Left renal cortex interstitium (tissue), 4 donors: ENCODE data around the gene SPTA1. TPM values are rescaled to one million over a fixed set of nuclear protein-coding genes. Genes with fewer than 3 reads are reported as not detected.
"Not testable (repeated sequence)": the region's sequence is repeated elsewhere in the genome, so short reads cannot be mapped to it uniquely, and the experiment has no call there.

Experiments used
- DNase-seq, 4 donors: peaks; one replicate each; pipeline ENCODE4 v3.0.0-alpha.2; 2013; ENCODE audit warnings: low read depth in 4 of 4, low spot score in 2 of 4, missing footprints in 1 of 4
- polyA plus RNA-seq, 4 donors: library from polyadenylated mRNA; unstranded; fragments of 120-200 nt; gene quantifications; one replicate each; pipeline ENCODE4 v1.2.1, GENCODE V29; 2013; ENCODE audit not compliant: insufficient read length in 4 of 4

SPTA1 gene
- 1 to 10 TPM; 1.1 to 5.9 (median 1.8) TPM for polyA plus RNA-seq

DNA sequence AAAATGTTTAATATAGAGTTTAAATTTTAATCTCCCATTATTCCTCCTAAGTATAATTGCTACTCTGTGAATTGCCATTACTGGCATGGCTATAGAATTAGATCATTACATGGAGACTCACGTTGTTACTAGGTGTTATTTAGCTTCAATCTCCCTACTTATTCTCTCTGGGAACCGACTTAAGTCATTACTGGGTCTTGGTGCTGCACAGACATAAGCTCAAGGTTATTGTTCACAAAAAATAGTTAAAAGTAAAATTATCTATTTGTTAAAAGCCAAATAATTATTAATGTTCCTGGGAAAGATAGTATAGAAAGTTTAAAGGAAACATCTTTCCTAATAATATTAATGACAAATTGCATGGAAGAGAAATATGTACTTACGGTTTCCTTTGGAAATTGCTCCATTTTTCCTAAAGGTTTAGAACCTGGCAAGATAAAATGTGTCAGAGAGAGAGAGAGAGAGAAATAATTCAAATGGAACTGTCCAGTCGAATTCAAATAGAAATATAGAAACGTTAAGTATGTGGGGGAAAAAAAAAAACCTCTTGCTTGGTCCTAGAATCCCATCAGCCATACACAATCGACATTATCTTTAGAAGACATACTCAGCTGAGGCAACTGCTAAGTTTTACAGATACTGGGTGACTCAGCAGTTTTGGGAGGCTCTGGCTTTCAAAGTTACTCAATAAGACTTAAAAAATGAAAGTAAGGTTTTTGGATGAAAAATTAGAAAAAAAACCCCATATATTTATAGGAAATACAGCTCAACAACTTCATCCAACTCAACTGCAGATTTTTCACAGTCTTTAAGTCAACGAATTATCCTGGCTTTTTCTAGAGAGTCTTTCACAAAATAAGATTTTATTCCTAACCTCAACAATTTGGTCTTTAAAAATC is at the start of gene SPTA1:
Gene SPTA1, minus strand, starts transcription at position 605 of the 899 bp plus-strand sequence. Its CDS starts 198 bp downstream, at position 407.
- no peak for DNase-seq

DNA sequence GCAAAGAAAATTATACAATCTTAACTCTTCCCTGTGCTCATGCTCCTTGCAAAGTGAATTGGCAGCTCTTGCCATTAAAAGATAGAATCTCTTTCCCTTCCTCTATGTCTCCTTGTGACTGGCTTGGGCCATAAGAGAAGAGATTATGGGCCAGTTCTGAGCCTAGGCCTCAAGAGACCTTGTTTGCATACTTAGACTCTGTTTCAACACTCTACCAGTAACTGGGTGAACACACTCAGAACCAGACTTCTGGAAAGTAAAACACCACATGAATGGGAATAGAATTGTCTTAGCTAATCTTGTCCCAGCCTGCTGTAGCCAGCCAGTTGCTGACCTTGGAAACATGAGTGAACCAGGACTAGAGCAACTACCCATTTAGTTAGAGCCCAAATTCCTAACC is 49.3 kb upstream of the SPTA1 start:
- no peak for DNase-seq

DNA sequence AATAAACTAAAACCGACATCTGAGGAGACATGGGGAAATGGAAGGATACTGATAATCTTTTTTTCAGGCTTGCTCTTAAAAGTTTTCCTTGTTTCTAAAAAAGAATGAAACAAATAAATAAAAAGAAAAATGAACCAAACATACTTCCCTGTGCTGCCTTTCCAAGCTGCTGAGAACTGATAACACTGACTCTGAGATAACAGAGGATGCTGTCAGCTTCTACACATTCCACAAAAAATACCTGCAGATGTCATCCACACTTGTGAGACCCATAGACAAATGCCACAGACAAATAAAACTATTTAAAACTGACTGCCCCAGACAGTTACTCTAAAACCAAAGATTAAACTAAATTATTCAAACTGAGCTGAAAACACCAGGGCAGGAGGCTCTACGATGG is 46.0 kb upstream of the SPTA1 start:
- DNase-seq = no peak

DNA sequence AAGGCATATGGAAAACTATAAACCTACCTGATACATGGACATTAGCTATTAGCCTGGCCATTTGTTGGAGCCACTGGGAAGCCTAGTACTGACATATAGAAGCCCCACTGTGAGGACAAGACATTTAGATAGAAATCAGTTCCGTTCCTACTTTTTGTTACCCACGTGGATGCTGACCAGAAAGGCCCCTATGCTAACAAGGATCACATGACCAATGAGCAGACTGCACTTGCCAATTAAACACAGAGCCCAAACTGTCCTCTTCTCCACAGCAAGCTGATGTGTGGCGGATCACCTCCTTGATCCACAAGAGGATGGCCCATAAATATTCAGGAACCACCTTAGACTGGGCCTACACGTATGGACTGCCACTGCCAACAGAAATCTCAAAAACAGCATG is 45.2 kb upstream of the SPTA1 start:
- DNase-seq = no peak

DNA sequence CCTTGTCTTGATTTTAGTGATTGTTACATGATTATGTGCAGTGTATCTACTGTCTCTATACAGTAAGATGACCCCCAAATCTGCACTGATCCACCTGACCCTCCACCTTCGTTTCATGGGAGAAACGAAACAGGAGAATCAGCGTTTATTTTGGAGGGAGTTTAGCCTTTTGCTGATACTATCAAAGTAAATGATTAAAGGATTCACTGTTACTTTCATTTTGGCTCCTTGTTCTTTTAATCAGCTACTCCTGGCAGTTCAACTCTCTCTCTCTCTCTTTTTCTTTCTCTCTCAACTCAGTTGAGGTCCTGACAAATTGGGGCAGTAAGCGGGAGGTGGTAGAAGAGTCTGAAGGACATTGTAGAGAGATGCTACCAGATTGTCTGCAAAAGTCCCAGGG is 43.9 kb upstream of the SPTA1 start:
- DNase-seq = no peak

DNA sequence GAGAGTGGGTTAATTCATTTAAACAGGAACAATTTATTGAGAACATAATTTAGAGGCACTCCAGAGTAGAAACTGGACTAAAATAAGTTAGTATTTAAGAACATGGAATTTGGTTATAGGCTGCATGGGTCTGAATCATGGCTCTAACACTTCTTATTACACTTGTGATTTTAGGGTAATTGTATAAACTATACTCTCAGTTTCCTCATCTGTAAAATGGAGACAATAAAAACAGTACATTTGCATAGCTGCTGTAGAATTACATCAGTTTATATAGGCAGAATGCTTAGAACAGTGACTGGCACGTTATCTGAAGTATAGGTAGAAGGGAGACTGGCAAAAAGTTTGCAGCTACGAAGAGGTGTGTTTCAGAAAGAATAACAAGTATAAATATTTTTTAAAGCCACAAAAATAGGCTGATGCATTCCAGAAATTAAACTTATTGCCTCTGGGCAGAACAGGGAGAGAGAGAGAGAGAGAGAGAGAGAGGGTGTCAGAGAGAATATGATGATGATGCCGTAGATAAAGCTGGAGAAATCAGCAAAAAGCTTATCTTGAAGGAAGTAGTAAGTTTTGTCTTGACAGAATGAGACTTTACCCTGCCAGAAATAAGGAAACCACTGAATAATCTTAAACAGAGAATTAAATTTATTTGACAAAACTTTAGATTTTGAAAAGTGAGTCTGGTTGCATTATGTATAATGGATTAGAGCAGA is 42.2 kb upstream of the SPTA1 start:
- no peak for DNase-seq

DNA sequence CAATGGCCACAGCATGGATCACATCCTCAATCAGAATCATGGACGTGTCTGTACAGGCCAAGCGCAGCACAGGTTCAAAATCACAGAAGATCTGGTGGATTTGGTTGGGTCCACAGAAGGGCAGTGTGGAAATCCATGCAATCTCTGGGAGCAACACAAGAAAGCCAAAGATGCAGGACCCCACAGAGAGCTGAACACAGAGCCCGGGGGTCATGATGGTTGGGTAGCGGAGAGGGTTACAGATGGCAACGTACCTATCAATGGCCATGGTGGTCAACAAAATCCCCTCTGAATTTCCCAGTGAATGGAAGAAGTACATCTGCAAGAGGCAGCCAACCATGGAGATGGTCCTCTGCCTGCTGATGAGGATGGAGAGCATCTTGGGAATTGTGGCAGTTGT is 37.9 kb upstream of the SPTA1 start:
- no peak for DNase-seq

DNA sequence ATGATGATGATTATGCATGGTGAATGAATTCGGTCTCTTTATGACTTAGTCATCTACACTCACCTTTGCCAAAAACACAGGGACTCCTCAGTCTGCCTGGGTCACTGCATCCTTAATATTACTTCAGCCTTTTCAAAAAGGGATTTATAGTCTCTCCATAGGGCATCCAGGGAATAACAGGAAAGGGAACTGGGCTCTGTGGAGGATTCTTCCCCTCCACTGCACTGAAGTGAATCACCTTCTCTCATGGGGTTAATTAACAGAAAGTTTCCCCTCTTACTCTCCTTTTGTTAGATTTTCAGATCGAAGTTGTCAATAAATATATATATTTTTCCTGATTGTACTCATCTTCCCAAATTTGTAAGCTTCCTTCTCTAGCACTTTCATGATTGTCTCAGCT is 34.1 kb upstream of the SPTA1 start, which contains the start of gene OR6K3:
Gene OR6K3, minus strand, starts transcription at position 101 of the 400 bp plus-strand sequence. CDS start 2,605 bp downstream, outside the sequence.
- DNase-seq = no peak

DNA sequence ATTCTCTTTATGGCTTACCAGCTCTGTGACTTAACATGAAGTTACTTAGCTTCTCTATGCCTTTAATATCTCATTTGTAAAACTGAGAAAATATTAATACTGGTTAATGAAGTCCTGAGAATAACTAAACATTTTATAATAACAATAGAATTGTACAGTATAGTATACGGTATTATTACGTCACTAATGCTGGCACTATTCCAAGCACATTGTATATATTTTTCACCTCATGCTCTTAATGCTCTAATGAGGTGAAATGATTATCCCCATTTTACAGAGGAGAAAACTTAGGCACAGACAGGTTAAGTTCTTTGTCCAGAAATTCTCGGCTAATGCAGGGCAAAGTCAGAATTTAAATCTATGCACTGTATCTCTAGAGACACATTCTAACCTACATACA is 33.1 kb upstream of the SPTA1 start:
- DNase-seq = no peak

DNA sequence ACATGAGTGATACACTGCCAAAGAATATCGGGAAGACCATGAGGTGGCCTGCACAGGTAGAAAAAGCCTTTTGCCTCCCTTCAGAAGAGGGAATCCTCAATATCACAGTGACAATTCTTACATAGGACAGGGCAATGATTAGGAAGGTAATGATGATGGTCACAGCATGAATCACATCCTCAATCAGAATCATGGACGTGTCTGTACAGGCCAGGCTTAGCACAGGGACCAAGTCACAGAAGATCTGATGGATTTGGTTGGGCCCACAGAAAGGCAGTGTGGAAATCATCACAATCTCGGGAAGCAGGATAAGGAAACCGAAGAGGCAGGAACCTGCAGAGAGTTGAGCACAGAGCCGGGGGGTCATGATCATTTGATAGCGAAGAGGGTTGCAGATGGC is 30.8 kb upstream of the SPTA1 start:
- no peak for DNase-seq

DNA sequence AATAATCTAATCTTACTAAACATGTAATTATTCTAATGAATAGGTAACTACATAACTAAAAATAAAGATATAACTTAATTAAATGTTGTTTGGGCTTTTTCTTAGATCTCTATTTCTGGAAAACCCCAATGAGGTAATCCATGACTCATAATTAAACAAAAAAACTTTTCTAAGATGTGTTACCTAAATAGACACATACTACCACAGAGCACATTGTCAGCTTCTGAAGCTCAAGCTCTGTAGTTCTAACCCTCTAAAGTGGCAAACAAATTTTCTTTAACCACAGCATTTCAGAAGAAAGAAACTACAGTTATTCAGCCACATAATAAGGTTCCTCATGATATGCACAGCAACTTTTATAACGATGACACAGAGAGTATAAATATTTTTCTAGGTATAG is 29.8 kb upstream of the SPTA1 start:
- no peak for DNase-seq

DNA sequence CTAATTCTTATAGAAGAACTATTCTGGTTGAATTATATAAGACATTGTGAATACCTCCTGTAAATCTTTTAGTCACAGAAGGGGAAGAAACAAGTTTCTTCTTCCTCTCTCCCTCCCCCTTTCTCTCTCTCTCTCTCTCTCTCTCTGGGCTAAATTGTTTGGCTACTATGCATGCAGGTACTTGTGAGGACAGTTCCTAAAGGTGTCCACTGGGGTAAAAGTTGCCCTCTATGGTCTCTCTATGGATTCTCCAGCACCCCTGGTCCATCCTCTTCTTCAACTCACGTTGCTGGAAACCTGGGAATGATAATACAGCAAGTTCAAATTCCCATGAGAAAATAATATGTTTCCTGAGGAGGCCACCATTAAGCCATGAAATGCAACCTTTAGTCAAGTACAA is 28.2 kb upstream of the SPTA1 start:
- DNase-seq = no peak

DNA sequence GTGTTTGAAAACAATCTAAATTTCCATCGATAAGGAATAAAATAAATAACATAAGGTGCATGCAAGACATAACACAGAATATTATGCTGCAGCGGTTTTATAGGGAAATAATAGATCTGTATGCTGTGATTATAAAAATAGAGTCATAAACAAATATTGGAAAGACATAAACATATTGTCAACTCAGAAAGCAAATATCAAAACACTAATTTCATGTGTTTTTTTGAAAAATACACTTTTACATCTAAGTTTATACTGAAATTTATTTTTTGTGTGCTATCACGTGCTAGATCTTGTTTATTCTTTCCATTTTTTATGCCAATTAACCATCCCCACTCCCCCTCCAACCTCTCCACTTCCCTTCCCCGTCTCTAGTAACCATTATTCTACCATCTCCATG is 24.6 kb upstream of the SPTA1 start:
- DNase-seq = no peak

DNA sequence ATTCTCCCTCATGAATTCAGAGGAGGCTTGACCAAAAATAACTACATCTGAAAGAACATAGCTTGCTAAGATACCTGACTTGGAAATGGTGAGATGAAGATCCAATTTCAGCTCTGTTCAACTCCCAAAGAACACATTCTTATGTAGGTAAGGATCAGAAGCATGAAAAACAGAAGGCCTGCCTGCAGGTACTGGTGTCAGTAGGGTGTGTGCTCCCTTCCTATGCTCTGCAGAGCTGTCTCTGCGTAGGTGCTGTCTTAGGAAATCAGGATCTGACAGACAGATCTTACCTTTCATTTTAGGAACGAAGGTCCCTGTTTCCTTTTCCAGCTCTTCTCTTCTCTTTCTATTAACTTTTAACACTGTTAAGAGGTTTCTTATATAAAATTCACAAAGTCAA is 19.6 kb upstream of the SPTA1 start:
- DNase-seq = no peak

DNA sequence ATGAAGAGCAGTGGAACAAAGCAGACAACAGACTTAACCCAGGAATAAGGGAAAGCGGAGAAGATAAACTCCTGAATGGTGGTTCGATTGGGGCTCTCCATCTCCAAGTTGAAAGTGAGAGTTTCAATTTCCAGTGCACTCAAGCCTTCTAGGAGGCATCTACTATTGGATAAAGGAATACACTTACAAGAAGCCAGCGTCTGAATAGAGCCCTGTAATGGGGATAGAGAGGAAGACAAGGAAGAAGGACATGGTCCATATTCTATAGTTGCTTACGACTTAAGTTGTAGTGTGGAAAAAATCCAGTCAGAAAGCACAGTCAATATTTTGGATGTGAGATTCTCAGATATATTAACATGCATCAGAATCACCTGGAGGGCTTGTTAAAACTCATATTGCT is 14.0 kb upstream of the SPTA1 start, which contains the start of gene OR6K2:
Gene OR6K2, minus strand, starts transcription at position 101 of the 400 bp plus-strand sequence. Its CDS starts 0 bp downstream, at position 101.
- DNase-seq = no peak

DNA sequence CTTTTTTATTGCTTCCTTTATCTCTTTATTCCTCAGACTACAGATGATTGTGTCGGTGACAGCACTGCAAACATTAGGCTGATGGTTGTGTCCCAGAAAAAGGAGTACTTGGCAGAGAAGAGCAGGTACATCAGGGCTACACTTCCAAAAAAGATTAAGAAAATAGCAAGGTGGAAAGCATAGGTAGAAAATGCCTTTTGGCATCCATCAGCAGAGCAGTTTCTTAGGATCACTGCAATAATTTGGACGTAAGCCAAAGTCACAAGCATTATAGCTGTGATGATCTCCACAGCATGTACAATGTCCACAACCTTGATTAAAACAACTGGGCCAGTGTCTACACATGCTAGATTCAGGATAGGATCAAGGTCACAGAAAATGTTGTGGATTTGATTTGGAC is 8.1 kb upstream of the SPTA1 start:
- no peak for DNase-seq

DNA sequence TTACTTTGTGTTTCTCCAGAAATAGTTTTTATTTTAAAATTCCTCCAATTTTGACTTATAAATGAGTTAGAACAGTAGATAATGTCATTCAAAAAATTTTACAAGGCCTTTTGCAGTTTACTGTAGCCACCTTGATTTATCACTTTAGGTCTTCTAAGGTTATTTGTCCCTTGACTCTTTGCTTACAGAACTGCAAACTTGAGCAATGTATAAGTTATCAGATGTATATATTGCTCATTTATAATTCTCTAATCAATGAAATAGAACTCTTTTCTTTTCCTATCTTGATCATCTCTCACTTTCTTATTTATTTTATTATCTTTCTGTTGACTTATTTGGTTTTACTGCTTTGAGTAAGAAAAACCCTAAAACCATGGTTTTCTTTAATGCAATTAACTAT is 5.8 kb upstream of the SPTA1 start:
- DNase-seq = no peak

DNA sequence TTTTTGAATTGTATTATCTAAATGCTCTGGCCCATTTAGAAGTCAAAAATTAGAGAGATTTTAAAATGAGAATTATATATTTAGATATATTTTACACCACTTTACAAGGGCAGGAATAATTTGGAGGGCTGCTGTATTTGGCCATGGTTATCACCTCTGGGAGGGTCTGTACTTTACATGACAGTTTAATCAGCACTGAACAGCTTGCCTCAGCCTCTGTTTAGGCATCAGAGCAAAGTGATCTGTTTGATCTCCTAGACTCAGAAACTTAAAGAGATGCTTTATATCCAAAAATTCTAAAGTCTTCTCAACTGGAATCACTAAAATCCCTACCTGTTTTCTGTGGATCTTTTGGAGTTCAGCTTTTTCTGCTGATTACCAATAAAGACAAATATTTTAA is 5.4 kb upstream of the SPTA1 start:
- no peak for DNase-seq

DNA sequence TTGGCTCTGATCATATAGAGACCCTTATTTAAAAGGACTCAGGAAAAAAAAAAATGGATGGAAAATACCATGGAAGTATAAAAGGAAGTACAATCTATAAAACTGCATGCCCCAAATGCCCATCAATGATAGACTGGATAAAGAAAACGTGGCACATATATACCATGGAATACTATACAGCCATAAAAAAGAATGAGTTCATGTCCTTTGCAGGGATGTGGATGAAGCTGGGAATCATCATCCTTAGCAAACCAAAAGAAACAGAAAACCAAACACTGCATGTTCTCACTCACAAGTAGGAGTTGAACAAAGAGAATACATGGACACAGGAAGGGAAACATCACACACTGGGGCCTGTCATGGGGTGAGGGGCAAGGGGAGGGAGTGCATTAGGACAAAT is 4.6 kb upstream of the SPTA1 start:
- not testable (repeated sequence) for DNase-seq

DNA sequence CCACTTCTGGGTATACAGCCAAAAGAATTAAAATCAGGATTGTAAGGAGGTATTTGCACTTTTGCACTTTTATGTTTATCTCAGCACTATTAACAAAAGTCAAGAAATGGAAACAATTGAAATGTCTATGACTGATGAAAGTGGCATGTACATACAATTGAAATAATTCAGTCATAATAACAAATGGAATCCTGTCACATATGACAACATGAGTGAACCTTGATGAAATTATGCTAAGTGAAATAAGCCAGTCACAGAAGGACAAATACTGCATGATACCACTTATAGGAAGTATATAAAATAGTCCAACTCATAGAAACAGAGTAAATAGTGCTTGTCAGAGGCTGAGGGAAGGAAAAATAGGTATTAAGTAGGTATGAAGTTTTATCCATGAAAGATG is 3.4 kb upstream of the SPTA1 start:
- no peak for DNase-seq

DNA sequence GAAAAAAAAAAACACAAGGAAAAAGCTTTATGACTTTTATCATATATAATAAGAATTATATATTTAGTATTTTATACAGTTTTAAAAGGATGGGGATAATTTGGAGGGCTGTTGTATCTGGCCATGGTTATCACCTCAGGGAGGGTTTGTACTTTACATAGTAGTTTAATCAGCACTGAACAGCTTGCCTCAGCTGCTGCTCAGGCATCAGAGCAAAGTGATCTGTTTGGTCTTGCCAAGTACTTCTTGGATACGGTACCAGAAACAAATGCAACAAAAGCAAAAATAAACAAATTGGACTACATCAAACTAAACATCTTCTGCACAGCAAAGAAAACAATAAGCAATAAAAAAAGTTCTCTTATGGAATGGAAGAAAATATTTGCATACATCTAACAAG is 2.6 kb upstream of the SPTA1 start:
- no peak for DNase-seq

DNA sequence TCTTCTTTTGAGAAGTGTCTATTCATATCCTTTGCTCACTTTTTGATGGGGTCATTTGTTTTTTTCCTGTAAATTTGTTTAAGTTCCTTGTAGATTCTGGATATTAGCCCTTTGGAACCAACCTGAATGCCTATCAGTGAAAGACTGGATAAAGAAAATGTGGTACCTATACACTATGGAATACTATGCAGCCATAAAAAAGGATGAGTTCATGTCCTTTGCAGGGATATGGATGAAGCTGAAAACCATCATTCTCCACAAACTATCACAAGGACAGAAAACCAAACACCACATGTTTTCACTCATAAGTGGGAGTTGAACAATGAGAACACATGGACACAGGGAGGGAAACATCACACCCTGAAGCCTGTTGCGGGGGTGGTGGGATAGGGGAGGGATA is 1.8 kb upstream of the SPTA1 start:
- DNase-seq = not testable (repeated sequence)
